CD8-positive, alpha-beta memory T cell (primary cell): Measurements from ENCODE around the gene MAGI1. TPM values are rescaled to one million over a fixed set of nuclear protein-coding genes. Genes with fewer than 3 reads are reported as not detected.

Source experiments
- CTCF ChIA-PET: fragments of 350-600 bp; sonication (Branson Sonifier 250); formaldehyde crosslinking; loops from one replicate; lab custom pipeline; 2021; ENCODE audit warnings: antibody characterized with exemption; lab: Charles Lee
- POLR2A ChIA-PET: fragments of 350-600 bp; sonication (Branson Sonifier 250); formaldehyde crosslinking; loops from one replicate; lab custom pipeline; 2021; ENCODE audit warnings: antibody characterized with exemption; lab: Charles Lee
- DNase-seq, 5 donors: peaks; one replicate each; pipeline versions ENCODE4 v3.0.0 to v3.0.0-alpha.2; 2020 to 2022; ENCODE audit warnings: mixed read lengths in 1 of 5
- H3K27ac ChIP-seq: one replicate; pipeline ENCODE4 v1.7.0; 2013; ENCODE audit warnings: low read depth, mild to moderate bottlenecking, low read length, moderate library complexity
- H3K27me3 ChIP-seq: 2 replicates; pipeline ENCODE4 v1.7.0; 2013; ENCODE audit warnings: low read length, mild to moderate bottlenecking; ENCODE audit not compliant: insufficient read depth, poor library complexity, severe bottlenecking
- H3K36me3 ChIP-seq: 2 replicates; pipeline ENCODE4 v1.7.0; 2013; ENCODE audit warnings: mild to moderate bottlenecking, low read length, moderate library complexity; ENCODE audit not compliant: insufficient read depth
- H3K4me1 ChIP-seq: 2 replicates; pipeline ENCODE4 v1.7.0; 2013; ENCODE audit warnings: mild to moderate bottlenecking, low read length, moderate library complexity; ENCODE audit not compliant: insufficient read depth
- H3K4me3 ChIP-seq: 2 replicates; pipeline ENCODE4 v1.7.0; 2013; ENCODE audit warnings: mild to moderate bottlenecking, low read length
- H3K9me3 ChIP-seq: 2 replicates; pipeline ENCODE4 v1.7.0; 2013; ENCODE audit warnings: mild to moderate bottlenecking, low read length
- H3K27ac Mint-ChIP-seq, 8 donors: one replicate each; pipeline ENCODE4 v1.8.0; 2020 to 2021; ENCODE audit warnings: mixed read lengths in 8 of 8, mild to moderate bottlenecking in 6 of 8, inconsistent platforms in 3 of 8, moderate library complexity in 3 of 8
- H3K27me3 Mint-ChIP-seq, 2 donors: one replicate each; pipeline ENCODE4 v1.8.0; 2020 to 2021; ENCODE audit warnings: mixed read lengths in 2 of 2, mild to moderate bottlenecking in 1 of 2, moderate library complexity in 1 of 2
- H3K36me3 Mint-ChIP-seq, 3 donors: one replicate each; pipeline ENCODE4 v1.8.0; 2020 to 2021; ENCODE audit warnings: mixed read lengths in 3 of 3, inconsistent platforms in 1 of 3, mild to moderate bottlenecking in 1 of 3
- H3K4me1 Mint-ChIP-seq, 3 donors: one replicate each; pipeline ENCODE4 v1.8.0; 2020 to 2021; ENCODE audit warnings: mixed read lengths in 3 of 3, inconsistent platforms in 1 of 3, mild to moderate bottlenecking in 1 of 3
- H3K4me3 Mint-ChIP-seq, 7 donors: one replicate each; pipeline ENCODE4 v1.8.0; 2020 to 2021; ENCODE audit warnings: mixed read lengths in 7 of 7, mild to moderate bottlenecking in 6 of 7, moderate library complexity in 4 of 7, inconsistent platforms in 2 of 7
- H3K9me3 Mint-ChIP-seq, 5 donors: one replicate each; pipeline ENCODE4 v1.8.0; 2020 to 2022; ENCODE audit warnings: mixed read lengths in 5 of 5, mild to moderate bottlenecking in 3 of 5, moderate library complexity in 2 of 5, inconsistent platforms in 1 of 5
- polyA plus RNA-seq: library from polyadenylated mRNA; unstranded; fragments of 300-500 nt; fragmentation: Illumina TruSeq; gene quantifications from one replicate; pipeline ENCODE4 v1.2.3, GENCODE V29; 2021
- total RNA-seq, 2 experiments: library from RNA; stranded (reverse); gene quantifications; one replicate each; pipeline ENCODE4 v1.2.3, GENCODE V29; 2021

The MAGI1 gene
- total and polyA plus RNA-seq, 3 experiments from 2014 or later: 0.15 to 0.42 TPM; not detected in 1

DNA sequence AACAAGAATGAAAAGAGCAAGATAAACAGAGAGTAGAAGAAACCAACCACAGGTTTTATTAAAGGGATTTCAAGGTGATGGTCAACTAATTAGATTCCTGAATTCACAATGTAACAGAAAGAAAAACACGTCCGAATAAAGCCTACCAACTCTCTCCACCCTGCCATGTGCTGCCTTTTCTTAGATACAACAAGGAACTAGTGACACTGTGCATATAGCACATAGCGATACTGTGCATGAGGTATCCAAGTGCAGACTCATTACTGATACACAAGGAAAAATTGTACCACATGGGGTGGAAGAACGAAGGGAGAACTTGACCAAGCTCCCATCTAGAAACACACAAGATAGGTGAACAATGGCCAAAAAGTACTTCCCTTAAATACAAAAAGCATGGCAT is 154.6 kb downstream of the MAGI1 start:
- Mint-ChIP-seq H3K36me3 (no peaks in the 10 kb centered on the region), H3K27me3 (no peaks in the 10 kb centered on the region)

DNA sequence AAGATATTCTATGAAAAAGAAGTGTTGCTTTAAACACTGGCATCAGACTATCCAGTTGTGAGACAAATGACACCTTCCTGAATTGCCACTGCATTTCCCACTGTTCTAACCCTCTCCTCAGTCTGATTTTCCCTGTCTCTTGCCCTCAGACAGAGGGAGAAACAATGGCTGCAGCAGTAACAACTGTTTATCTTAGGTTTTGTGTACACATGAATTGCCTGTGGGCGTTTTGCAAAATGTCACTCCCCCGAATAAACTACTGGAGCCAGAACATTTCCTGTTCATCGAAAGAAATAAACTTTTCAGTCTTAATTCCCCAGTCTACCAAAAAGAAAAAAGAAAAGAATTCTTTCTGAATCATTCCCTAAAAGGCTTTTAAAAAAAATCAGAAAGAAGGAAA is 155.1 kb downstream of the MAGI1 start:
- H3K4me1 ChIP-seq: no peaks in the 10 kb centered on the region
- CTCF ChIA-PET: no interaction called here
- no peak overlapping the region for H3K4me3 Mint-ChIP-seq

More for the DNA sequence above, 154.6 kb downstream of the MAGI1 start:
- ChIA-PET CTCF (no interaction called here), POLR2A (no interaction called here)
- Histone ChIP-seq H3K27me3 (no peaks in the 10 kb centered on the region), H3K4me3 (no peak overlapping the region), H3K9me3 (no peaks in the 10 kb centered on the region), H3K4me1 (no peaks in the 10 kb centered on the region), H3K27ac (no peak overlapping the region), H3K36me3 (no peaks in the 10 kb centered on the region)
- H3K9me3 Mint-ChIP-seq: peaks cover 0 to 7% (median 0%) of the 10 kb centered on the region in 5 donors
- H3K27ac Mint-ChIP-seq: no peak overlapping the region
- no peak for DNase-seq
- H3K4me1 Mint-ChIP-seq: no peaks in the 10 kb centered on the region
- no peak overlapping the region for H3K4me3 Mint-ChIP-seq

DNA sequence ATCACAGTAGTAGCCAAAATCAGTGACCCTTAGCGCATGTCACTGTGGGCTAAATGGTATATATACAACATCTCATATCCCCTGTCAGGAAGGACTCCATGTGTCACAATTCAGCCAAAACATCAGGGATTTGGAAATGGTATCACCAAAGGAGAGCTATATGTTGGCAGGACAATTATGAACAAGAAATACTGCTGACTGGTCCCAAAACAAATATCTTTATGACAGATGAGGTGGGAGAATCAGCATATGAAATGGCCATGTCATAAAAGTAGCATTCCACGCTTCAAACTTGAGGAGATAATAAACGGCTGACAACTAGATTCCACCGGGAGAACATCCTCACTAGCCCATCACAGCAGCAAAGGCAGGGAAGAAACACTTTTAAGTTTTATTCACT is 158.4 kb downstream of the MAGI1 start:
- DNase-seq: no peak
- peaks cover 0 to 9% (median 0%) of the 10 kb centered on the region in 5 donors for H3K9me3 Mint-ChIP-seq
- Histone ChIP-seq H3K27me3 (no peaks in the 10 kb centered on the region), H3K4me1 (no peaks in the 10 kb centered on the region), H3K4me3 (no peak overlapping the region), H3K36me3 (no peaks in the 10 kb centered on the region), H3K9me3 (no peaks in the 10 kb centered on the region), H3K27ac (no peak overlapping the region)
- no peaks in the 10 kb centered on the region for H3K27me3 Mint-ChIP-seq
- no peak overlapping the region for H3K27ac Mint-ChIP-seq
- ChIA-PET POLR2A (no interaction called here), CTCF (no interaction called here)
- no peaks in the 10 kb centered on the region for H3K4me1 Mint-ChIP-seq
- no peaks in the 10 kb centered on the region for H3K36me3 Mint-ChIP-seq
- H3K4me3 Mint-ChIP-seq: no peak overlapping the region

More for the DNA sequence above, 155.1 kb downstream of the MAGI1 start:
- Mint-ChIP-seq H3K36me3 (no peaks in the 10 kb centered on the region), H3K4me1 (no peaks in the 10 kb centered on the region), H3K27ac (no peak overlapping the region), H3K27me3 (no peaks in the 10 kb centered on the region), H3K9me3 (peaks cover 0 to 7% (median 0%) of the 10 kb centered on the region in 5 donors)
- POLR2A ChIA-PET: no interaction called here
- no peak overlapping the region for H3K27ac ChIP-seq
- H3K36me3 ChIP-seq: no peaks in the 10 kb centered on the region
- H3K9me3 ChIP-seq: no peaks in the 10 kb centered on the region
- no peak for DNase-seq
- no peak overlapping the region for H3K4me3 ChIP-seq
- H3K27me3 ChIP-seq: no peaks in the 10 kb centered on the region

DNA sequence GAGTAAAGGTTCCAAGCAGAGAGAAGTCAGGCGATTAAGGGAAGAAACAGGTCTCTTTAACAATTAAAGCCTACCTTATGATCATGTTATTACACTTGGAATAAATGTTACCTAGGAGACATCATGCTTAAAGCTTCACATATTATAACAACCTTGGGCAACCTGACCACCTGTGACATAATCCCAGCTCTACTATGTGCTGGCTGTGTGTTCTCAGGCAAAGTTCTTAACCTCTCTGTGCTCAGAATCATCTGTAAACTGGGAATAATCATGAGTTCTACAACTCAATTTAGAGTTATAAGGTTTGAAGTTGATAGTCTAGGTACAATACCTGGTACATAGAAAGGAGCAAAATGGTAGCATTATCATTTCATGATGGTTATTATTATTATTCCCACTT is 159.3 kb downstream of the MAGI1 start:
- Histone ChIP-seq H3K27ac (no peak overlapping the region), H3K4me1 (no peaks in the 10 kb centered on the region), H3K4me3 (no peak overlapping the region), H3K27me3 (no peaks in the 10 kb centered on the region), H3K9me3 (no peaks in the 10 kb centered on the region), H3K36me3 (no peaks in the 10 kb centered on the region)
- ChIA-PET CTCF (interaction anchor here (1.3 kb wide), 1 partner anchor 8 kb away, joined by 3 read pairs; no protein-coding TSS in a partner anchor), POLR2A (no interaction called here)
- Mint-ChIP-seq H3K9me3 (peaks cover 0 to 9% (median 0%) of the 10 kb centered on the region in 5 donors), H3K4me1 (no peaks in the 10 kb centered on the region), H3K4me3 (no peak overlapping the region), H3K36me3 (no peaks in the 10 kb centered on the region), H3K27me3 (no peaks in the 10 kb centered on the region), H3K27ac (no peak overlapping the region)
- no peak for DNase-seq

DNA sequence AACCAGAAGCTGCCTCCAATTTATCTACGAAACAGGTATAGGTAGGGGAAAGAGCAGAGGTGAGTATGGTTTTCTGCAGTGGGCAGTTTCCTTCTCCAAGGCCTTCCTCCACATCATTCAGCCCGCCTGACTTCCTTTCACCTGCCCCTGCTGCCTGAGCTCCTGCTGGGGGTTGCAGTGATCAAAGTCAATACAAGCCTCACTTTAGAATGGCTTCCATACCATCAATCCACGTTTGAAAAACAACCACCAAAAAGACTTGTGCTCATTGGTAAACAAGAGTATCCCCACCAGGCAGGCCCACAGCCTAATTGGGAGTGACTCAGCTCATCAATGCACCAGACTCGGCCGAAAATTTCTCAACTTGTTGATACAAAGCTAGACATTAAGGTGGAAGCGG is 159.9 kb downstream of the MAGI1 start:
- no peak overlapping the region for H3K4me3 Mint-ChIP-seq
- no peaks in the 10 kb centered on the region for H3K4me1 ChIP-seq
- DNase-seq: no peak
- POLR2A ChIA-PET: no interaction called here
- no peaks in the 10 kb centered on the region for H3K27me3 ChIP-seq
- H3K9me3 Mint-ChIP-seq: peaks cover 0 to 8% (median 0%) of the 10 kb centered on the region in 5 donors
- no peaks in the 10 kb centered on the region for H3K4me1 Mint-ChIP-seq
- no peak overlapping the region for H3K27ac ChIP-seq
- H3K27me3 Mint-ChIP-seq: no peaks in the 10 kb centered on the region
- H3K4me3 ChIP-seq: no peak overlapping the region
- H3K36me3 ChIP-seq: no peaks in the 10 kb centered on the region
- H3K9me3 ChIP-seq: no peaks in the 10 kb centered on the region
- CTCF ChIA-PET: interaction anchor here (1.3 kb wide), 1 partner anchor 9 kb away, joined by 3 read pairs; no protein-coding TSS in a partner anchor
- H3K27ac Mint-ChIP-seq: no peak overlapping the region
- H3K36me3 Mint-ChIP-seq: no peaks in the 10 kb centered on the region

DNA sequence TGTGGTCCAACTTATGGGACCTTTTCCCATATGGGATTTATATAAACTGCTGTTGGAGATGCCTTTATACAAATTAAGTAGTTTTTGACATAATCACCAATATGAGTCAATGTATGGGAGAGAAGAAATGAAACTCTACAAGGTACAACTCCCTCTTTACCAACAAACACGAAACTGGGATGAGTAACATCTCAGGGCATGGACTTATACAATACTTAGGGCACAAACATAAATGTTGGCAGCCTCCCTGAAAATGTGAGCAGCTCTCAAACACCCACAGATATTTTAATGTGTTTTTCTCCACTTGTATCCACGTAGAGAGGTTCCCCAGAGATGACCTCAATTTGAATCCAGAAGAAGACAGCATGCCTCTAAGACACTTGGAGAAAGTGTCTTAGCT is 161.6 kb downstream of the MAGI1 start:
- H3K36me3 Mint-ChIP-seq: peaks cover 0 to 1% (median 0%) of the 10 kb centered on the region in 3 donors
- no peaks in the 10 kb centered on the region for H3K27me3 Mint-ChIP-seq
- no peaks in the 10 kb centered on the region for H3K36me3 ChIP-seq
- H3K27ac Mint-ChIP-seq: no peak overlapping the region
- H3K4me1 Mint-ChIP-seq: no peaks in the 10 kb centered on the region
- CTCF ChIA-PET: no interaction called here
- no peaks in the 10 kb centered on the region for H3K27me3 ChIP-seq
- no peaks in the 10 kb centered on the region for H3K9me3 ChIP-seq
- H3K27ac ChIP-seq: no peak overlapping the region
- POLR2A ChIA-PET: no interaction called here
- H3K4me1 ChIP-seq: no peaks in the 10 kb centered on the region
- no peak overlapping the region for H3K4me3 ChIP-seq
- no peak overlapping the region for H3K4me3 Mint-ChIP-seq
- peaks cover 0 to 4% (median 0%) of the 10 kb centered on the region in 5 donors for H3K9me3 Mint-ChIP-seq
- DNase-seq: no peak

DNA sequence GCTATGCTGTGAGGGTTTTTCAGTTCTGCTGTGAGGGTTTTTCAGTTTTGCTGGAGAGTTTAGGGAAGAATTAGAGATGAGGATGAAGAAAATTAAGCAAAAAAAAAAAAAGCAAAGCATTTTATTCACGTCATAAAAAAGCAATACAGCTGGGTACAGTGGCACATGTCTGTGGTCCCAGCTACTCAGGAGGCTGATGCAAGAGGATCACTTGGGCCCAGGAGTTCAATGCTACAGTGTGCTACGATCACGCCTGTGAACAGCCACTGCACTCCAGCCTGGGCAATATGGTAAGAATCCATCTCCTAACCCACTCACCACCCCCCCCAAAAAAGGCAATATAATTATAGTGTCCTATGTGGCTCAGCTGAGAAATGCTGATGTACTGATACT is 162.7 kb downstream of the MAGI1 start:
- no peak for DNase-seq
- Histone ChIP-seq H3K27me3 (no peaks in the 10 kb centered on the region), H3K27ac (no peak overlapping the region), H3K4me1 (no peaks in the 10 kb centered on the region), H3K9me3 (no peaks in the 10 kb centered on the region), H3K4me3 (no peak overlapping the region), H3K36me3 (no peaks in the 10 kb centered on the region)
- Mint-ChIP-seq H3K27ac (no peak overlapping the region), H3K27me3 (no peaks in the 10 kb centered on the region), H3K4me3 (no peak overlapping the region), H3K36me3 (peaks cover 0 to 1% (median 0%) of the 10 kb centered on the region in 3 donors), H3K9me3 (peaks cover 0 to 2% (median 0%) of the 10 kb centered on the region in 5 donors), H3K4me1 (no peaks in the 10 kb centered on the region)
- POLR2A ChIA-PET: no interaction called here
- CTCF ChIA-PET: no interaction called here

DNA sequence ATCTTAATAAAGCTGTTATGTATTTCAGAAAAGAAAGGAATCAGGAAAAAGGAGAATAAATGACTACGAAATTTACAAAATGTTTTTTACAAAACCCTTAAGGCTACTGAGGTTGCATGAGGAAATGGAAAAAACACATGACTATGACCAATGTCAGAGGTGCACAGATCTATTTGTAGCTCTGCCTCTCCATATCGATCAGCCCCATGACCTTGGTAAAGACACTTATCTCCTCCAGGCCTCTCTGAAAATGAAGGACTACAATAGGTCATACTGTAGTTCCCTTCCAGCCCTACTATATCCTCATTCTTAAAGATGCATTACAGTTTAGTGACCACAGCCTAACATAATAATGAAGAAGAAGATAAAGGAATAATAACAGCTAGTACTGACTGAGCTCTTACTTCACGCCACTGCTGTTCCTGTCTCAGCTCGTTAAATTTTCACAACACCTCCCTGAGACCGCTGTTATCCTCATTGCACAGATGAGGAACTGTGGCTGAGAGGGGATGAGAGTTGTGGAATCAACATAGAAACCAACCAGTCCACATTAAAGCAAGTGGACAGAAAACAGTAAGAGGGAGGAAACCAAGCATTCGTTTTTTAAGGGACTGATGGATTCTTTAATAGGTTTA is 163.2 kb downstream of the MAGI1 start:
- Mint-ChIP-seq H3K4me3 (no peak overlapping the region), H3K4me1 (no peaks in the 10 kb centered on the region), H3K27me3 (no peaks in the 10 kb centered on the region), H3K36me3 (peaks cover 0 to 1% (median 0%) of the 10 kb centered on the region in 3 donors), H3K9me3 (peaks cover 0 to 2% (median 0%) of the 10 kb centered on the region in 5 donors), H3K27ac (no peak overlapping the region)
- Histone ChIP-seq H3K27ac (no peak overlapping the region), H3K9me3 (no peaks in the 10 kb centered on the region), H3K4me1 (no peaks in the 10 kb centered on the region), H3K36me3 (no peaks in the 10 kb centered on the region), H3K4me3 (no peak overlapping the region), H3K27me3 (no peaks in the 10 kb centered on the region)
- no peak for DNase-seq
- POLR2A ChIA-PET: no interaction called here
- CTCF ChIA-PET: no interaction called here
